Heart right ventricle (tissue), 16 donors: ENCODE data around the gene CRYBG1. TPM values are rescaled to one million over a fixed set of nuclear protein-coding genes. Genes with fewer than 3 reads are reported as not detected.

Experiments
- ATAC-seq, 8 donors: fragments of 200-7000 bp; cut with Tn5 transposase; one replicate each; pipeline ENCODE4 v1.9.1; 2020; ENCODE audit warnings: mild to moderate bottlenecking in 8 of 8, moderate library complexity in 8 of 8, moderate number of reproducible peaks in 1 of 8
- DNase-seq, 2 donors: peaks; one replicate each; pipeline ENCODE4 v3.0.0-alpha.2; 2020
- H3K27ac ChIP-seq, 10 donors: fragments of 200-600 bp; sonication (generic) in 2 of 10; one replicate each; pipeline versions ENCODE4 v1.5.0 to v1.8.0; 2020 to 2022; ENCODE audit warnings: mild to moderate bottlenecking in 3 of 10
- H3K27me3 ChIP-seq, 7 donors: fragments of 200-600 bp; one replicate each; pipeline ENCODE4 v1.8.0; 2021 to 2022; ENCODE audit warnings: mild to moderate bottlenecking in 2 of 7
- H3K36me3 ChIP-seq, 9 donors: fragments of 200-600 bp; sonication (generic) in 1 of 9; one replicate each; pipeline versions ENCODE4 v1.5.0 to v1.8.0; 2020 to 2022; ENCODE audit warnings: mild to moderate bottlenecking in 2 of 9
- H3K4me1 ChIP-seq, 9 donors: fragments of 200-600 bp; sonication (generic) in 1 of 9; one replicate each; pipeline versions ENCODE4 v1.5.0 to v1.8.0; 2020 to 2022; ENCODE audit warnings: mild to moderate bottlenecking in 4 of 9
- H3K4me3 ChIP-seq, 10 donors: fragments of 200-600 bp; sonication (generic) in 2 of 10; one replicate each; pipeline versions ENCODE4 v1.5.0 to v1.8.0; 2020 to 2022; ENCODE audit warnings: mild to moderate bottlenecking in 7 of 10, moderate library complexity in 2 of 10
- H3K9me3 ChIP-seq, 11 donors: fragments of 200-600 bp in 10 of 11; sonication (generic) in 2 of 11; one replicate each; pipeline versions ENCODE4 v1.5.0 to v1.8.0; 2013 to 2022; ENCODE audit warnings: mild to moderate bottlenecking in 2 of 11, control low read depth in 1 of 11, moderate library complexity in 1 of 11
- CTCF ChIP-seq, 9 donors: fragments of 200-600 bp; sonication (generic) in 2 of 9; IDR thresholded peaks; one replicate each; pipeline versions ENCODE4 v1.5.0 to v1.8.0; 2021 to 2022; ENCODE audit warnings: antibody characterized with exemption in 9 of 9, mild to moderate bottlenecking in 5 of 9, moderate library complexity in 1 of 9
- WGBS, 2 donors: extraction: QIAGEN DNeasy Blood & Tissue Kit; methylation state at CpG; one replicate each; pipeline ENCODE4 v1.1.7; 2013; ENCODE audit warnings: inconsistent platforms in 1 of 2; 5-methylcytosine and 5-hydroxymethylcytosine counted together
- intact Hi-C, 10 donors: fragments of 100-400 bp; cut with DNase I; formaldehyde crosslinking; loops; one replicate each; pipeline versions ENCODE4 v1.11.1 to v1.14.2; 2022
- polyA plus RNA-seq, 2 donors: library from polyadenylated mRNA; stranded (reverse); fragments of 200-250 nt; gene quantifications; one replicate each; pipeline ENCODE4 v1.2.3, GENCODE V29; 2013
- total RNA-seq, 10 donors: library from RNA; stranded (reverse); fragmentation: NEBNext Ultra II Directional in 3 of 10; extraction: Animal tissue kit (Norgen Biotek cat#: 25700) in 3 of 10; gene quantifications; one replicate each; pipeline versions ENCODE4 v1.2.1 to v1.2.4, GENCODE V29; 2021 to 2023
- donor health status: Arrhythmogenic right ventricular cardiomyopathy.
- donor health status: ischemic (EF 13 %, LVEDD 7.1; RV severe dilation, severe dysfunction).
- donor health status: healthy with polysubstance abuse.
- donor health status: DM: no; HTN: yes; CAD: no.
- donor health status: DM: no; HTN: no; CAD: no.
- donor health status: ischemic (EF 25% LVEDD 6.9; RV normal size, moderate dysfunction).
- donor health status: ischemic (EF 25% LVEDD 5.7; RV mildly dilated, moderate dysfunction).
- donor health status: healthy.
- donor health status: DM: yes; HTN: yes; CAD: no.
- donor health status: Ischemic cardiomyopathy.
- donor health status: ischemic (EF 35%, LVEDD 5.7; RV mildly dilated, moderate dysfunction).
- donor health status: nonischemic (EF 11% LVEDD 7.7; RV severe dilation, severe dysfunction).
- donor health status: DM: yes; HTN: yes; CAD: no.
- donor health status: PGD.
- donor health status: ischemic (EF 29% LVEDD 5.4; RV normal size, mild dysfunction).
- donor health status: nonischemic (EF 23%, LVEDD 6.1; RV moderate dilation, normal function).

The CRYBG1 gene
- total and polyA plus RNA-seq, 12 donors = 0.64 to 9.4 (median 1.5) TPM

- WGBS, 2 donors = 90 to 95% methylated on average over 2 of the region's 2 CpGs
- H3K36me3 ChIP-seq = no peaks in the 10 kb centered on the region
- H3K4me1 ChIP-seq = no peaks in the 10 kb centered on the region
- no peak for TF ChIP-seq CTCF (IDR thresholded peaks at IDR 0.05)
- H3K27ac ChIP-seq = no peak overlapping the region
- H3K4me3 ChIP-seq = no peak overlapping the region
- intact Hi-C loops = no loop called here
- peaks cover 0 to 12% (median 6%) of the 10 kb centered on the region in 7 donors for H3K27me3 ChIP-seq
- H3K9me3 ChIP-seq = no peaks in the 10 kb centered on the region
- DNase-seq (no peak), ATAC-seq (no peak)
Measured at GRCh38 chr6:106468935-106469334, 108.4 kb downstream of the CRYBG1 start.

- Histone ChIP-seq H3K4me1 (no peaks in the 10 kb centered on the region), H3K4me3 (no peak overlapping the region), H3K27ac (no peak overlapping the region), H3K27me3 (peaks cover 0 to 18% (median 13%) of the 10 kb centered on the region in 7 donors), H3K36me3 (no peaks in the 10 kb centered on the region), H3K9me3 (no peaks in the 10 kb centered on the region)
- ATAC-seq (no peak), DNase-seq (no peak)
- intact Hi-C loops = no loop called here
- WGBS, 2 donors = 76 to 80% methylated on average over 4 of the region's 4 CpGs
- TF ChIP-seq CTCF (IDR thresholded peaks at IDR 0.05) = no peak
Measured at GRCh38 chr6:106469882-106470281, 109.4 kb downstream of the CRYBG1 start.

GRCh38 chr6:106470316-106470715 lies 109.8 kb downstream of the CRYBG1 start:
- Histone ChIP-seq H3K4me3 (no peak overlapping the region), H3K27me3 (peaks cover 0 to 18% (median 13%) of the 10 kb centered on the region in 7 donors), H3K4me1 (no peaks in the 10 kb centered on the region), H3K27ac (no peak overlapping the region), H3K9me3 (no peaks in the 10 kb centered on the region), H3K36me3 (no peaks in the 10 kb centered on the region)
- DNase-seq (no peak), ATAC-seq (no peak)
- 69 to 90% methylated on average over 5 of the region's 5 CpGs for WGBS, 2 donors
- intact Hi-C loops = no loop called here
- no peak for TF ChIP-seq CTCF (IDR thresholded peaks at IDR 0.05)

- Histone ChIP-seq H3K27me3 (peaks cover 0 to 18% (median 13%) of the 10 kb centered on the region in 7 donors), H3K36me3 (no peaks in the 10 kb centered on the region), H3K27ac (no peak overlapping the region), H3K4me3 (no peak overlapping the region), H3K4me1 (no peaks in the 10 kb centered on the region), H3K9me3 (no peaks in the 10 kb centered on the region)
- TF ChIP-seq CTCF (IDR thresholded peaks at IDR 0.05) = no peak
- DNase-seq = no peak
- ATAC-seq = no peak
- intact Hi-C loops = no loop called here
Measured at GRCh38 chr6:106470811-106471210, 110.3 kb downstream of the CRYBG1 start.
